RPMI7951 (cell line): ENCODE measurements around the gene PXN. TPM values are rescaled to one million over a fixed set of nuclear protein-coding genes. Genes with fewer than 3 reads are reported as not detected.

Source experiments
- DNase-seq: peaks from one replicate; pipeline ENCODE4 v3.0.0-alpha.2; 2012; ENCODE audit warnings: low read depth
- total RNA-seq: library from RNA; depleted of rRNA; stranded (reverse); fragments of >200 nt; shearing (Covaris generic); gene quantifications from 2 replicates; pipeline ENCODE4 v1.2.3, GENCODE V29; 2014; rRNA removed

PXN gene
- total RNA-seq, 1 experiment from 2014 or later = 57.9 TPM

DNA sequence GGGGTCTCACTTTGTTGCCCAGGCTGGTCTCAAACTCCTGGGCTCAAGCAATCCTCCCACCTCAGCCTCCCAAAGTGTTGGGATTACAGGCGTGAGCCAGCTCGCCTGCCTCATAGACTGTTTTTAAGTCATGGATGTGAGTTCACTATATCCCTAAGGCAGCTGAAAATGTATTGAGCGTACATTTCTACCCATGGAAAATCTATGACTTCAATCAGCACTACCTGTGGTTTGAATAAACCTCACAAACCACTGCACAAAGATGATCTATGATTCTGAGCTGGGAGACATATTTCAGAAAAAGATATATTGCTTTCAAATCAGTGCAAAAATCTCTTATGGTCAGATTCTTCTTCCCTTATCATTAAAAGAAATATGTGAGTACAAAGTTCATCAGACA, 93.5 kb downstream of the PXN start:
- DNase-seq = no peak

GRCh38 chr12:120170631-120171030, 94.9 kb downstream of the PXN start:
- no peak for DNase-seq

DNA sequence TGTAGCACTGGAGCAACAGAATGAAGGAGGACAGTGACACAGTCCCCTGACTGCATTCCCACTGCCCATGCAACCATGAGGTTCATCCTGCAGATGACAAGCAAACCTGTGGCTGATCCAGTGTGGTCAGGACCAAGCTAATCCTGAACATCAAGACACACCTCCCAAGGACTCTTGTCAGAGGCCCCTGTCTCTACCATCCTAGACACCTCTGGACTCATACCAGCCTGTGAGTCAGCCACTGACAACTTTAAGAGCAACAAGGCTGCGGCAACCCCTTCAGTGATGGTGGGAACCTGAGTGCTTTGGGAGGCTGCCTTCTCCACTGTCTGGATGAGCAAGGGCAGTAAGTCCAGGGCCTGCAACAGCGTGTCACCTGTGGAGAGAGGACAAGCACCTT, 95.6 kb downstream of the PXN start:
- no peak for DNase-seq

DNA sequence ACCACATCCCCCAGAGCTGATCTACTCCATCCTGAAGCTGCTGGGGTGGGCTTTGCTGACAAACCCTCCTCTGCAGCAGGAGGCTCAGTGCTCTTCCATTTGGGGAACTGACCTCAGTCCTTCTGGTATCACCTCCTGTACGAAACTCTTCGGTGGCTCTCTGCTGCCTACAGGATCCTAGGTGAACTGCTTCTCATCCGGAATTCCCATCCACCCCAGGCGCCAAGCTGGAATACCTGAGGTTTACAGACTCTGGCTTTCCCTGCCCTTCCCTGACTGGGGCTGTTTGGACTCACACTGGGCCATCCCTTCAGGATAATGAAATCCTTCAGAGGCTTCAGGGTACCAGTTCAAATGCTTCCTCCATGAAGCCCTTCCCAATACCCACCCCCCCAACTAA, 97.2 kb downstream of the PXN start:
- no peak for DNase-seq

GRCh38 chr12:120167529-120168095, 97.9 kb downstream of the PXN start:
- no peak for DNase-seq

GRCh38 chr12:120164293-120164692, 101.2 kb downstream of the PXN start:
- no peak for DNase-seq

- no peak for DNase-seq
Measured at GRCh38 chr12:120162763-120163162, 102.8 kb downstream of the PXN start.

GRCh38 chr12:120161852-120162251, 103.7 kb downstream of the PXN start:
- DNase-seq = no peak

Other genes with a start within 250 kb of the PXN start
- 16.6 and 16.8 TPM in 2 replicates for gene RAB35, start 149.0 kb downstream of the PXN start, total RNA-seq
- 27.0 and 39.4 TPM in 2 replicates for gene GCN1, start 71.0 kb downstream of the PXN start, total RNA-seq
- 3,658 and 4,112 TPM in 2 replicates for gene RPLP0, start 64.6 kb downstream of the PXN start, total RNA-seq
- under 0.01 TPM in 2 replicates for gene RNU4-2, start 26.2 kb upstream of the PXN start, total RNA-seq
- under 0.01 TPM in 2 replicates for gene RNU4-1, start 27.5 kb upstream of the PXN start, total RNA-seq
- 1.9 and 2.2 TPM in 2 replicates for gene SIRT4, start 36.6 kb upstream of the PXN start, total RNA-seq
- gene PLA2G1B, start 62.0 kb upstream of the PXN start, total RNA-seq = 1.1 TPM in 1 of 2 replicates, not detected in the other
- not detected in 2 replicates for gene MSI1, start 103.4 kb upstream of the PXN start, total RNA-seq
- gene COX6A1, start 172.4 kb upstream of the PXN start, total RNA-seq = 430 and 475 TPM in 2 replicates
- 26.9 and 33.5 TPM in 2 replicates for gene TRIAP1, start 180.7 kb upstream of the PXN start, total RNA-seq
- gene GATC, start 180.7 kb upstream of the PXN start, total RNA-seq = 17.7 and 17.8 TPM in 2 replicates
- gene SRSF9, start 204.0 kb upstream of the PXN start, total RNA-seq = 172 and 194 TPM in 2 replicates
- gene DYNLL1, start 230.4 kb upstream of the PXN start, total RNA-seq = 585 and 618 TPM in 2 replicates